GM12874 (cell line): ENCODE measurements around the gene ITGA2.

Experiments used
- TF ChIP-seq, protein P1 (sequence below): IDR thresholded peaks from 2 replicates; pipeline ENCODE4 v1.5.1; 2011; ENCODE audit warnings: low read depth, mild to moderate bottlenecking, control low read depth, low read length, moderate library complexity; ENCODE audit not compliant: insufficient read depth

Gene ITGA2

DNA sequence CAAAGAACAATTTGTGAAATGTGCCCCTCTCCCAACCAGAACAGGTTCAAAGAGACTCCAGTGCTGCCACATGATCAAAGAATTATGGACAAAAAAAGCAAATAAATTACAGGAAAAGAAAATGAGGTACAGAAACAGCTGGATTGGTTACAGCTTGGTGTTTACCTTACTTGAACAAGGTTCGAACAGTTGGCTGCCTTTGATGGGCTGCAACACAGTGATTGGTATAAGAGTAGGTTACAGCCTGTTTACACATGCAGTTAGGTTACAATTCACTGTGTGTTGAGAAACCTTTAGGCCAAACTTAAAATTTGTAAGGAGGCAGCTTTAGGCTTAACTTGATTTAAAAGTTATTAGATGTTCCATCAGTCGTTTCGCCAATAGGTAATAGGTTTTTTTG, 123.8 kb downstream of the ITGA2 start:
- TF ChIP-seq, protein P1, sequence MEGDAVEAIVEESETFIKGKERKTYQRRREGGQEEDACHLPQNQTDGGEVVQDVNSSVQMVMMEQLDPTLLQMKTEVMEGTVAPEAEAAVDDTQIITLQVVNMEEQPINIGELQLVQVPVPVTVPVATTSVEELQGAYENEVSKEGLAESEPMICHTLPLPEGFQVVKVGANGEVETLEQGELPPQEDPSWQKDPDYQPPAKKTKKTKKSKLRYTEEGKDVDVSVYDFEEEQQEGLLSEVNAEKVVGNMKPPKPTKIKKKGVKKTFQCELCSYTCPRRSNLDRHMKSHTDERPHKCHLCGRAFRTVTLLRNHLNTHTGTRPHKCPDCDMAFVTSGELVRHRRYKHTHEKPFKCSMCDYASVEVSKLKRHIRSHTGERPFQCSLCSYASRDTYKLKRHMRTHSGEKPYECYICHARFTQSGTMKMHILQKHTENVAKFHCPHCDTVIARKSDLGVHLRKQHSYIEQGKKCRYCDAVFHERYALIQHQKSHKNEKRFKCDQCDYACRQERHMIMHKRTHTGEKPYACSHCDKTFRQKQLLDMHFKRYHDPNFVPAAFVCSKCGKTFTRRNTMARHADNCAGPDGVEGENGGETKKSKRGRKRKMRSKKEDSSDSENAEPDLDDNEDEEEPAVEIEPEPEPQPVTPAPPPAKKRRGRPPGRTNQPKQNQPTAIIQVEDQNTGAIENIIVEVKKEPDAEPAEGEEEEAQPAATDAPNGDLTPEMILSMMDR: no peak

DNA sequence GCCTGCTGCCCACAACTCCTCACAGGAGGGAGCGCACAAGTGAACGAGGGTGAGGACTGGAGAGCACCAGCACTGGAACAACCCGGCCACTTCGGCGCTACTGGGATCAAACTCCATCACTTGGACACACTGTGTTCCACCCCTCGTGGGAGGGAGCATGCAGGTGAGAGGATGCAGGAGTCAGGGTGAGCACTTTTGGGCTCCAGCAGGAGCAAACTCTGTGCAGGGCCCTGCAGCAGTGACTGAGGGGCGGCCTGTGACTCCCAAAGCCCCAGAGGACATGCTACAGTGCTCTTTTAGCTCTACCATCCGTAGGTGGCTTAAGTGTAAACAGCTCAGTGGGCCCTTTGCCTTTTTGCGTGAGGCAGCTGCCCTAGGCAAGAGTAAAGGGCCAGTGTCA, 124.8 kb downstream of the ITGA2 start:
- TF ChIP-seq, protein P1: no peak

DNA sequence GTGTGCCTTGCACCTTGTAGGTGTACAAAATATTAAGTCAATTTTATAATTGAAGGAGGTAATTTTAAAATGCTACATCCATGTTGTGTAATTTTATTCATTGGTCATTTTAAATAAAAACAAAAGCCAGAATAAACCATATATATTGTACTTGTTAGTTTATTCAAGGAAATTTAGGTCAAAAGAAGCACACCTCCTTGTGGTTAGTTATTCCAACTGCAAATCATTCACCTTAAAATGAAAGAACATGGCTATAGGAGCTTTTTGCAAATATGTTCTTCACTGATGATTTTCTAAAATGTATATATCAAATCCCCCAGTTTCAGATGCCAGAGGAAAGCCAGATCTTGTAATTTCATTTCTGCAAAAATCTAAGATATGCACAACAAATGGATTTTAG, 125.8 kb downstream of the ITGA2 start:
- TF ChIP-seq, protein P1: no peak

DNA sequence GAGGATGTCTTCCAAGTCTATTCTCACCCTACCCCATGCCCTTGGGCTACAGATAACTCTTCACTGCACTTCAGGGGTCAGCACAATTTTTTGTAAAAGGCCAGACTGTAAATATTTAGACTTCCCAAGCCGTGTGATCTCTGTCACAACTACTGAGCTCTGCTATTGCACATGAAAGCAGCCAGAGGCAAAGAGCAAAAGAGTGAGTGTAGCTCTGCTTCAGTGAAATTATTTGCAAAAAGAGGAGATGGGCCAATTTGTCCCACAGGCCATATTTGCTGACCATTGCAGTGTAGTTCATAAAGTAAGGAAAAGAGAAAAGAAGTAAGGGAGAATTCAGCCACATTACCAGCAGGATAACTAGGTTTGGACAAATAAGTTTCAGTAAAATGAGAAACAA, 127.4 kb downstream of the ITGA2 start:
- TF ChIP-seq, protein P1: no peak

DNA sequence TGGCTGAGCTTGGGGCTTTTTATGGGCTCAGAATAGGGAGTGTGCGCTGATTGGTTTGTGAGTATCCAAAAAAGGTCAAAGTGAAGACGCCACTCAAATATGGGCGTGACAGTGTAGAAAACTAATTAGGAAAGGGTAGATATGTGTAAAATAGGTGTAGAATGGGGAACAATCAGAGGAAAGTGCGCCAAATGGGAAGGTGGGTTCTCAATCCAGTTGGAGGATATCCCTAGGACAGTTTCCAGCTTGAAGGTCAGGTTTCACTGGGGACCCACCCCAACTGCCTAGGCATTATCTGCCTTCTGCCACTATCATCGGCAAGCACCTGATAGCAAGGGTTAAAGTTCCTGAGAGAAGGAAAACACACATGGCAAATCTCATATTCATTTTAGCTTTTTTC, 129.7 kb downstream of the ITGA2 start:
- TF ChIP-seq, protein P1: no peak

DNA sequence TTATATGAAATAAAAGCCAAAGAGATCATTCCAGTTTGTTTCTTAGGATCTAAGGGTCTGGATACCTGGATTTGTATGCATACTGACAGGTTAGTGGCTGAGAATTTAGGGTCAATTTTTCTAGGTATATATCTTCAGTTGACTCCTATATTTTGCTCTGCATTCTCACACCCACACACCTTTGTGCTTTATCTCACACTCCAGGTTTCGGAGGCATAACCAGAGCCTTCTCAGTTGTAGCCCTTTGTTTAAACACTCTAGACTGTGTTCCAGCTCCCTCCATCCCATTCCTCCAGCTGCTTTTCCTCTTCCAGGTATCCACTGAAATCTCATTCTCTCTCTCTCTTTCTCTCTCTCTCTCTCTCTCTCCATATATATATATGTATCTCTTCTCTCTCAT, 131.0 kb downstream of the ITGA2 start:
- TF ChIP-seq, protein P1: no peak

DNA sequence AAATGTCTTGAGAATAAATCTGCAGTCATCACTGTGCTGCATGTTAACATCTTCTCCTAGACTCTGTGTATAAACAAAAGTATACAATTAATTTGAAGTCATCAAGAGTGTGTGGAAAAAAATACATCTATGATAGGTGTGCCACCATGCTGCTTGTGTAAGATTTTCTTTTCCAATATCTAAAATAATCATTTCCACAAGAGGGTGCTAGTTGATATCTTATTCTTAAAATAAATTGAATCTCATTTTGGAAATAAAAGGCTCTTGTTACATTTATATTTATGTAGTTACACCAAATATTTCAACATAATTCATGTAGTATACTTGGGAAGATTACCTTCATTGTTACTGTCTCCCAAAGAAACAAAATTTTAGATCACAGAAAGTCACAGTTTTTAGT, 134.6 kb downstream of the ITGA2 start:
- TF ChIP-seq, protein P1: no peak

DNA sequence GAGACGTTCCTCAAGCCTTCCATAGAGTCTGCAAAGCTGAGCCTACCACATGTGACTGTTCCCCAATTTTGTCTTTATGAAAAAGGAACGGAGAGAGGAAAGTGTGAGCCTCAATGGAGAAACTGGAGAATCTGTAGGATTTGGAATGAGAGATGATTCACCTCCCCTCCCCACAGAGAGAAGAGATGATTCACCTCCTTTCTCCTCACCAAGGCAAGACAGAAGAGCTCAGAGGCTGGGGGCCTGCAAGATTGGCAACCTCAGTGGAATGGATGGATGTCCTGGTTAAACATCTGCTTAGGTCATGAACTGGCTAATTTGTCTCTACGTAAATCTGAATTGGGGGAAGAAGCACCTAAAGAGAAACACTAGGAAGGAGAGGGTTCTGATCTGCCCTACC, 137.4 kb downstream of the ITGA2 start:
- TF ChIP-seq, protein P1: no peak
